HAP-1 (cell line): ENCODE results near the gene PLA2G4C.

ENCODE experiments used
- DNase-seq, 2 experiments: peaks; one replicate each; pipeline ENCODE4 v3.0.0-alpha.2; 2016 to 2020; ENCODE audit warnings: low spot score in 2 of 2
- H3K27me3 ChIP-seq: fragments of 250-450 bp; sonication (Bioruptor Pico); 2 replicates; pipeline ENCODE4 v1.5.1; 2020; ENCODE audit warnings: low read depth, mild to moderate bottlenecking, moderate library complexity
- H3K36me3 ChIP-seq: fragments of 250-450 bp; sonication (Bioruptor Pico); replicated peaks from 2 replicates; pipeline ENCODE4 v1.5.1; 2020; ENCODE audit warnings: mild to moderate bottlenecking
- H3K4me1 ChIP-seq: fragments of 250-450 bp; sonication (Bioruptor Pico); 2 replicates; pipeline ENCODE4 v1.5.1; 2020; ENCODE audit warnings: mild to moderate bottlenecking
- H3K4me3 ChIP-seq: fragments of 250-450 bp; sonication (Bioruptor Pico); 2 replicates; pipeline ENCODE4 v1.5.1; 2020; ENCODE audit warnings: mild to moderate bottlenecking, moderate library complexity
- H3K9me3 ChIP-seq: fragments of 250-450 bp; sonication (Bioruptor Pico); 2 replicates; pipeline ENCODE4 v1.5.1; 2020; ENCODE audit warnings: mild to moderate bottlenecking, moderate library complexity
- in situ Hi-C: fragments of 300-500 bp; cut with MboI; formaldehyde crosslinking; loops from 3 replicates; pipeline ENCODE4 v1.14.3; 2020; ENCODE audit warnings: low sequenced_read_pairs, inconsistent platforms, mixed read lengths

The PLA2G4C gene

DNA sequence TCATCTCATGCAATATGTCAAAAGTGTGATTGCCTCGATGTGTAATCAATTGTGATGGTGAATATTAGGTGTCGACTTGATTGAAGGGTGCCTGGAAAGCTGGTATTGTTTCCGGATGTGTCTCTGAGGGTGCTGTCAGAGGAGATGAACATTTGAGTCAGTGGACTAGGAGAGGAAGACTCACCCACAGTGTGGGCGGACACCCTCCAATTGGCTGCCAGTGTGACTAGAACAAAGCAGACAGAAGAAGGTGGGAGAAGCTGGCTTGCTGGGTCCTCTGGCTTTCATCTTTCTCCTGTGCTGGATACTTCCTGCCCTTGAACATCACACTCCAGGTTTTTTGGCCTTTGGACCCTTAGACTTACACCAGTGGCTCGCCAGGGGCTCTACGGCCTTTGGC, 51.3 kb downstream of the PLA2G4C start:
- Histone ChIP-seq H3K4me1 (no peaks in the 10 kb centered on the region), H3K27me3 (no peaks in the 10 kb centered on the region), H3K36me3 (no peaks in the 10 kb centered on the region), H3K4me3 (no peak overlapping the region), H3K9me3 (no peaks in the 10 kb centered on the region)
- in situ Hi-C loops = no loop called here
- no peak for DNase-seq

- no peaks in the 10 kb centered on the region for H3K36me3 ChIP-seq
- DNase-seq = no peak
- H3K4me3 ChIP-seq = no peak overlapping the region
- H3K27me3 ChIP-seq = no peaks in the 10 kb centered on the region
- H3K4me1 ChIP-seq = no peaks in the 10 kb centered on the region
- in situ Hi-C loops = no loop called here
- H3K9me3 ChIP-seq = no peaks in the 10 kb centered on the region
Measured at GRCh38 chr19:48053856-48054255, 56.8 kb downstream of the PLA2G4C start.

GRCh38 chr19:48053076-48053475, 57.5 kb downstream of the PLA2G4C start:
- in situ Hi-C loops = no loop called here
- no peaks in the 10 kb centered on the region for H3K9me3 ChIP-seq
- no peaks in the 10 kb centered on the region for H3K4me1 ChIP-seq
- H3K36me3 ChIP-seq = no peaks in the 10 kb centered on the region
- H3K27me3 ChIP-seq = no peaks in the 10 kb centered on the region
- no peak overlapping the region for H3K4me3 ChIP-seq
- no peak for DNase-seq

DNA sequence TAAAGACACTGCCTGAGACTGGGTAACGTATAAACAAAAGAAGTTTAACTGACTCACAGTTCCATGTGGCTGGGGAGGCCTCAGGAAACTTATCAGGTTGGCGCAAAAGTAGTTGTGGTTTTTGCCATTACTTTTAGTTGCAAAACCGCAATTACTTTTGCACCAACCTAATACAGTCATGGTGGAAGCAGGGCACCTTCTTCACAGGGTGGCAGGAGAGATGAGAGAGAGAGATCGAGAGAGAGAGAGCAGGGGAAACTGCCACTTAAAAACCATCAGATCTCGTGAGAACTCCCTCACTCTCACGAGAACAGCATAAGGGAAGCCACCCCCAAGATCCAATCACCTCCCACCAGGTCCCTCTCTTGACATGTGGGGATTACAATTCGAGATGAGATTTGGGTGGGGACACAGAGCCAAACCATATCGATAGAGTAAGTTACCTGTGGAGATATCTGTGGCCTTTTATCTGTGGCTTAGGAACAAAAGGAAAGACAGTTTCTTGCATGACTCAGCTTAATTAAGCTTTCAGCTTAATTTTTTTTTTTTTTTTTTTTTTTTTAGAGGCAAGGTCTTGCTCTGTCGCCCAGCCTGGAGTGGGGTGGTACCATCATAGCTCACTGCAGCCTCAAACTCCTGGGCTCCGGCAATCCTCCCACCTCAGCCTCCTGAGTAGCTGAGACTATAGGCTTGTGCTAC, 59.1 kb downstream of the PLA2G4C start:
- Histone ChIP-seq H3K9me3 (no peaks in the 10 kb centered on the region), H3K4me3 (no peak overlapping the region), H3K4me1 (no peaks in the 10 kb centered on the region), H3K27me3 (no peaks in the 10 kb centered on the region), H3K36me3 (no peaks in the 10 kb centered on the region)
- in situ Hi-C loops = no loop called here
- no peak for DNase-seq

- H3K4me3 ChIP-seq = no peak overlapping the region
- in situ Hi-C loops = no loop called here
- no peaks in the 10 kb centered on the region for H3K9me3 ChIP-seq
- H3K27me3 ChIP-seq = no peaks in the 10 kb centered on the region
- no peaks in the 10 kb centered on the region for H3K36me3 ChIP-seq
- no peak for DNase-seq
- no peaks in the 10 kb centered on the region for H3K4me1 ChIP-seq
Measured at GRCh38 chr19:48044561-48044960, 66.1 kb downstream of the PLA2G4C start.

DNA sequence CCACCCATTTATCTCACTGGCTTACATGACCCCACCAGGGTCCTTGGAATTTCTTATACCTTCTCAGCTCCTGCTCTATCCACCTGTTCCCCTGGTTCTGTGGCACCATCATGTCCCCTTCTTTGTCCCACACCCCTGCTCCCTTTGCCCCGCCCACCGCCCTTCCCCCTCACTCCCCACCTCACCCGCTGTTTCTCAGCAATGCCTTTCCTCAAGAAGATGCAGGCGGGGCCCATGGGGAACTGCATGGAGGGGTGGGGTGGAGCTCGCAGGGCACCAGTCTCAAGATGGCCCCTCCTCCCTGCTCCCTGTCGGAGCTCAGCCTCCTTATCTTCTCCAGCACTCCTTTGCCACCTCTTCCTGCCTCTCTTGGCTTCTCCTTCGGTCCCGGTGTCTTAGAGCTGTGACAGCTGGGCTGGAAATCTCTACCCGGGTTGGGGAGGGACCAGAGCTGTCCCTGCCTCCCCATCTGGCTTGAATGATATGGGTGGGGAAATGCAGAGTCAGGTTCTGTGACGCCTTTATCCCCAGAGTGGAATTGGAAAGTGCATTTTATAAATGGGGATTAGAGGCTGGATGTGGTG, 66.8 kb downstream of the PLA2G4C start, which contains the start of gene CABP5:
TSS of gene CABP5 (minus strand) at position 405 of the 584 bp plus-strand sequence. CDS start at position 248, 157 bp downstream.
- Histone ChIP-seq H3K4me1 (no peaks in the 10 kb centered on the region), H3K4me3 (no peak within 1 kb of the TSS), H3K9me3 (no peaks in the 10 kb centered on the region), H3K27me3 (no peaks in the 10 kb centered on the region), H3K36me3 (no peaks in the 10 kb centered on the region)
- no peak for DNase-seq
- in situ Hi-C loops = no loop called here

- H3K4me3 ChIP-seq = no peak overlapping the region
- no peaks in the 10 kb centered on the region for H3K27me3 ChIP-seq
- H3K9me3 ChIP-seq = no peaks in the 10 kb centered on the region
- no peaks in the 10 kb centered on the region for H3K36me3 ChIP-seq
- in situ Hi-C loops = no loop called here
- no peak for DNase-seq
- no peaks in the 10 kb centered on the region for H3K4me1 ChIP-seq
Measured at GRCh38 chr19:48041877-48042580, 68.6 kb downstream of the PLA2G4C start.

DNA sequence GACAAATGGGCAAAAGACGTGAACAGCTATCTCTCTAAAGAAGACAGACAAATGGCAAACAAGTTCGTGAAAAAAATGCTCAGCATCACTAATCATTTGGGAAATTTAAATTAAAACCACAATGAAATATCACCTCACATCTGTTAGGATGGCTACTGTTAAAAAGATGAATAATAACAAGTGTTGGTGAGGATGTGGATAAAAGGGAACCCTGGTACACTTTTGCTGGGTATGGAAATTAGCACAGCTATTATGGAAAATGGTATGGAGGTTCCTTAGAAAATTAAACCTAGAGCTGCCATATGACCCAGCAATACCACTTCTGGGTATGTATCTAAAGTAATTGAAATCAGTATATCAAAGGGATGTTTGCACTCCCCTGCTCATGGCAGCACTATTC, 73.9 kb downstream of the PLA2G4C start:
- H3K4me3 ChIP-seq = no peak overlapping the region
- H3K36me3 ChIP-seq = no peaks in the 10 kb centered on the region
- no peak for DNase-seq
- in situ Hi-C loops = no loop called here
- H3K9me3 ChIP-seq = no peaks in the 10 kb centered on the region
- no peaks in the 10 kb centered on the region for H3K4me1 ChIP-seq
- no peaks in the 10 kb centered on the region for H3K27me3 ChIP-seq

DNA sequence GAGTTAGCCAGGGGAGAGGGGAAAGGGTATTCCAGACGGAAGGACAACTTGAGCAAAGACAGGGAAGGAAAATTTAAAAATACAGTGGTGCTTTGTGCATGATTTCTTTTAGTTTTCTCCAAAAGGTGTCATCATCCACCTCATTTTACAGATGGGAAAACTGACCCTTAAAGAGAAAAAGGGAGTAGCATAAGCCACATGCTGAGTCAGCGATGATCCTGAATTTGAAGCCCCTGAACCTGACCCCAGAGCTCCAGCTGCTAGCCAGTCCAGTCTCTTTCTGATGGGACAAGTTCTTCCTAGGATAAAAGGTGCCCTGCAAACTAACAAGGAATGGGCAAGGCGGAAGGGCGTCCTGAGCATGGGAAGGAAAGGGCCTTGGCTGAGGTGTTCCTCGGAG, 77.0 kb downstream of the PLA2G4C start:
- in situ Hi-C loops = no loop called here
- H3K4me3 ChIP-seq = no peak overlapping the region
- no peaks in the 10 kb centered on the region for H3K4me1 ChIP-seq
- H3K27me3 ChIP-seq = no peaks in the 10 kb centered on the region
- DNase-seq = no peak
- no peaks in the 10 kb centered on the region for H3K9me3 ChIP-seq
- no peaks in the 10 kb centered on the region for H3K36me3 ChIP-seq

GRCh38 chr19:48030073-48030472, 80.5 kb downstream of the PLA2G4C start:
- H3K36me3 ChIP-seq = no peaks in the 10 kb centered on the region
- DNase-seq = no peak
- in situ Hi-C loops = no loop called here
- H3K4me3 ChIP-seq = no peak overlapping the region
- H3K27me3 ChIP-seq = no peaks in the 10 kb centered on the region
- H3K4me1 ChIP-seq = no peaks in the 10 kb centered on the region
- H3K9me3 ChIP-seq = no peaks in the 10 kb centered on the region

- Histone ChIP-seq H3K27me3 (no peaks in the 10 kb centered on the region), H3K36me3 (no peaks in the 10 kb centered on the region), H3K4me1 (no peaks in the 10 kb centered on the region), H3K4me3 (no peak overlapping the region), H3K9me3 (no peaks in the 10 kb centered on the region)
- DNase-seq = no peak
- in situ Hi-C loops = no loop called here
Measured at GRCh38 chr19:48029431-48029830, 81.2 kb downstream of the PLA2G4C start.

DNA sequence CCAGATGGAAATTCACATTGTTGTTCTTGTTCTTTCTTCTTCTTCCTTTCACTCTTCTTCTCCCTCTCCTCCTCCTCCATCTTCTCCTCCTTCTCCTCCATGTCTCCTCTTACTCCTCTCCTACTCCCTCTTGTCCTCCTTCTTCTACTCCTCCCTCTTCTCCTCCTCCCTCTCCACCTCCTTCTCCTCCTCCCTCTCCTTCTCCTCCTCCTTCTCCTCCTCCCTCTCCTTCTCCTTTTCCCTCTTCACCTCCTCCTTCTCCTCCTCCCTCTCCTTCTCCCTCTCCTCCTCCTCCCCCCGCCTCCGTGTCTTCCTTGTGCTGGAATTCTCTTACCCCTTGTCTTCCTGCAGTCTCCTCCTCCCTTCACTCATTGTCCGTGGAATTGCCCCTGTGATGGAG, 85.1 kb downstream of the PLA2G4C start:
- DNase-seq = no peak
- Histone ChIP-seq H3K4me1 (no peaks in the 10 kb centered on the region), H3K4me3 (no peak overlapping the region), H3K9me3 (no peaks in the 10 kb centered on the region), H3K27me3 (no peaks in the 10 kb centered on the region; the same call in 1 of the 2 replicates), H3K36me3 (no peaks in the 10 kb centered on the region)
- in situ Hi-C loops = no loop called here

DNA sequence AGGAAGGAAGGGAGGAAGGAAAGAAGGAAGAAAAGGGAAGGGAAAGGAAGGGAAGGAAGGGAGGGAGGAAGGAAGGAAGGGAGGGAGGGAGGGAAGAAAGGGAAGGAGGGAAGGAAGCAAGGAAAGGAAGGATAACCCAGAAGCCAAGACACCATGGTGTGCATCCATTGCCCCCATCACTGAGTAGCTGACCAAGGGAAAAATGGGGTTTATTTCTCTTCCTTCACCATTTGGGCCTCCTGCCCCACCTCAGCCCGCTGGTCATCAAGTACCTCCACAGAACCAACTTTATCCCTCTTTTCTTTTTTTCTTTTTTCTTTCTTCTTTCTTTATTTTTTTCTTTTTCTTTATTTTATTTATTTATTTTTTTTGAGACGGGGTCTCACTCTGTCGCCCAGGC, 87.1 kb downstream of the PLA2G4C start:
- H3K27me3 ChIP-seq = no peaks in the 10 kb centered on the region; the same call in 1 of the 2 replicates
- H3K4me1 ChIP-seq = no peaks in the 10 kb centered on the region
- in situ Hi-C loops = loop anchor here (25.0 kb wide), 1 partner anchor 136 kb away; the partner anchor contains the start of gene SULT2A1
- no peaks in the 10 kb centered on the region for H3K9me3 ChIP-seq
- H3K4me3 ChIP-seq = no peak overlapping the region
- no peaks in the 10 kb centered on the region for H3K36me3 ChIP-seq
- DNase-seq = no peak

DNA sequence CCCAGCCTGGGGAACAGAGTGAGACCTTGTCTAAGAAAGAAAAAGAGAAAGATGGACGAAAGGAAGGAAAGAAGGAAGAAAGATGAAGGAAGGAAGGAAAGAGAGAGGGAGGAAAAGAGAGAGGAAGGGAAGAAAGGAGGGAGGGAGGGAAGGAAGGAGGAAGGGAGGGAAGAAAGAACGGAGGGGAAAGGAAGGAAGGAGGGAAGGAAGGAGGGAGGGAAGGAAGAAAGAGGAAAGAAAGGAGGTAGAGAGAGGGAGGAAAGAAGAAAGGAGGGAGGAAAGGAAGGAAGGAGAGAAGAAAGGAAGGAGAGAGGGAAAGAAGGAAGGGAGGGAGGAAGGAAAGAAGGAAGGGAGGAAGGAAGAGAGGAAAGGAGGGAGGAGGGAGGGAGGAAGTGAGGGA, 87.6 kb downstream of the PLA2G4C start:
- DNase-seq = no peak
- no peaks in the 10 kb centered on the region for H3K9me3 ChIP-seq
- no peaks in the 10 kb centered on the region for H3K36me3 ChIP-seq
- in situ Hi-C loops = loop anchor here (25.0 kb wide), 1 partner anchor 136 kb away; the partner anchor contains the start of gene SULT2A1
- H3K4me3 ChIP-seq = no peak overlapping the region
- no peaks in the 10 kb centered on the region; the same call in 1 of the 2 replicates for H3K27me3 ChIP-seq
- no peaks in the 10 kb centered on the region for H3K4me1 ChIP-seq
